Uterus (tissue), 2 donors: ENCODE results near the gene AK1.

Source experiments
- POLR2A ChIP-seq, 2 donors: fragments of 450-650 bp; IDR thresholded peaks; one replicate each; pipeline ENCODE4 v1.6.1; 2016; ENCODE audit warnings: antibody characterized with exemption in 2 of 2, mild to moderate bottlenecking in 1 of 2, moderate library complexity in 1 of 2
- TF ChIP-seq, protein P1 (sequence below), 4 experiments: fragments of 200-600 bp in 2 of 4; fragments of 450-650 bp in 2 of 4; sonication (generic) in 2 of 4; IDR thresholded peaks; one replicate each; pipeline ENCODE4 v1.5.1; 2016 to 2019; ENCODE audit warnings: antibody characterized with exemption in 4 of 4, mild to moderate bottlenecking in 2 of 4, moderate library complexity in 1 of 4

DNA sequence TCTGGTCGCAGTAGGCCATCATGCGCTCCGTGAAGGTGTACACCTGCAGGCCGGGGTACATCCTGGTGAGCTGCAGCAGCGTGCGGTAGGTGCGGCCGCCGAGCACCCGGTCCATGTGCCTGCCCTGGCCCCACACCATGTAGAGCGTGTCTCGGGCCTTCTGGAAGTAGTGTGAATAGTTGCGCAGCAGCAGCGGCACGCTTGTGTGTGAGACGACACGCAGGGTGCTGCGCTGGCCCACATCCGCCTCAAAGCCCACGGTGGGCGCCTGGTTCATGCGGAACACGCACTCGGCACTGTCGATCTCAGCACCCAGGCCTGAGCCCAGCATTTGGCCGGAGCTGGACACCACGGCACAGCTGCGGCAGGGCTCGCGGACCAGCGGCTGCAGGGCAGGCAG, 34.8 kb upstream of the AK1 start:
- no peak for TF ChIP-seq POLR2A (IDR thresholded peaks at IDR 0.05)
- TF ChIP-seq, protein P1, sequence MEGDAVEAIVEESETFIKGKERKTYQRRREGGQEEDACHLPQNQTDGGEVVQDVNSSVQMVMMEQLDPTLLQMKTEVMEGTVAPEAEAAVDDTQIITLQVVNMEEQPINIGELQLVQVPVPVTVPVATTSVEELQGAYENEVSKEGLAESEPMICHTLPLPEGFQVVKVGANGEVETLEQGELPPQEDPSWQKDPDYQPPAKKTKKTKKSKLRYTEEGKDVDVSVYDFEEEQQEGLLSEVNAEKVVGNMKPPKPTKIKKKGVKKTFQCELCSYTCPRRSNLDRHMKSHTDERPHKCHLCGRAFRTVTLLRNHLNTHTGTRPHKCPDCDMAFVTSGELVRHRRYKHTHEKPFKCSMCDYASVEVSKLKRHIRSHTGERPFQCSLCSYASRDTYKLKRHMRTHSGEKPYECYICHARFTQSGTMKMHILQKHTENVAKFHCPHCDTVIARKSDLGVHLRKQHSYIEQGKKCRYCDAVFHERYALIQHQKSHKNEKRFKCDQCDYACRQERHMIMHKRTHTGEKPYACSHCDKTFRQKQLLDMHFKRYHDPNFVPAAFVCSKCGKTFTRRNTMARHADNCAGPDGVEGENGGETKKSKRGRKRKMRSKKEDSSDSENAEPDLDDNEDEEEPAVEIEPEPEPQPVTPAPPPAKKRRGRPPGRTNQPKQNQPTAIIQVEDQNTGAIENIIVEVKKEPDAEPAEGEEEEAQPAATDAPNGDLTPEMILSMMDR (IDR thresholded peaks at IDR 0.05), result no peak
